GM19351 (cell line): ENCODE results near the gene NELL1.

ENCODE experiments used
- ATAC-seq: cut with Tn5 transposase; IDR thresholded peaks from one replicate; pipeline ENCODE4 v1.9.1; 2021; ENCODE audit warnings: mild to moderate bottlenecking, moderate library complexity; ENCODE audit not compliant: unreplicated experiment

NELL1 gene

DNA sequence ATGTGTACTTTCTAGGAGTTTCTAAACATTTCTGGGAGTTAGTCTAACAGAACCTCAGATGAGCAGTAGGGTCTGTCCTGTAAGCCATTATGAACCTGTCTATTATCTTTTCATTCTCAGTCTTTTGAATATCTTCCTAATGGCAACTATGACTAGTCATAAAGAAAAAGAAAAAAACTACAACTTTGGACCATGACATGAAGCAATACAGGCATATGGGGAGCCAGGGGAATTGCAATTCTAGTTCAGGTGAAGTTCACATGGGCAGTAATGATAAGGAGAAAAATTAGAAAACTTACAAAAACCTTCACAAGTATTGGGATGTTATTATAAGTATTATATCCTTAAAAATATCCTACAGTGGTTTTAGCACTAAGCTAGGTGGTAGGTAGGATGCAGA lies 874.5 kb downstream of the NELL1 start:
- ATAC-seq = no peak

DNA sequence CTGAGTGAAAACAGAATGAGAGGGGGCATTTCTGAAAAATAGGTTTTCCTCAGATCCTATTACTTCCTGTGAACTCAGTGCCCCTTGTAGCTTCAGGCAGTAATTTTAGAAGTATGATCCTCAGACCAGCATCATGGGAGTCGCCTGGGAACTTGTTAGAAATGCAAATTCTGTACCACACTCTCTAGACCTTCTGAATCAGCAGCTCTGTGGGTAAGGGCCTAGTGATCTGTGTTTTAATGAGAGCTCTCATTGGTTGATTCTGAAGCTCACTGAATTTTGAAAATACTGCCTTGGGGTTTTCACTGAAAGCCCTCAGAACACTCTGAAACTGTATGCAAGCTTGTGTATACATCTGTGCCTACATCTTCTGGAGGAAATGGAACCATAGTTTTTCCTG lies 876.3 kb downstream of the NELL1 start:
- ATAC-seq = no peak

DNA sequence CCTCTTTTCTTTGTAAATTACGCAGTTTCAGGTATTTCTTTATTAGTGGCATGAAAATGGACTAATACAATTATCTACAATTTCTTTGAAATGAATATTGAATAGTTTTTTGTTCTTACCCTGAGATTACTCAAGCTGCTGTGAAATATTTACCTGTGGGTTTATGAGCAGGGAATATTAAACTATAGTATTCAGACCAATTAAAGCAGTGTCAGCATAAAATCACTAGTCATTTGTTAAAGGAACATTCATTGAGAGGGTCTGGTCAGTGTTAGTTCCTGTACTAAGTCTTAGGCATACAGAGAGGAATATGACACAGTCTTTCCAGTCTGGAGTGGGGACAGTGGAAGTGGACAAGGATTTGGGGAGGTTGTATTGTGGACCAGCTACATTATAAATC lies 877.3 kb downstream of the NELL1 start:
- ATAC-seq = no peak

DNA sequence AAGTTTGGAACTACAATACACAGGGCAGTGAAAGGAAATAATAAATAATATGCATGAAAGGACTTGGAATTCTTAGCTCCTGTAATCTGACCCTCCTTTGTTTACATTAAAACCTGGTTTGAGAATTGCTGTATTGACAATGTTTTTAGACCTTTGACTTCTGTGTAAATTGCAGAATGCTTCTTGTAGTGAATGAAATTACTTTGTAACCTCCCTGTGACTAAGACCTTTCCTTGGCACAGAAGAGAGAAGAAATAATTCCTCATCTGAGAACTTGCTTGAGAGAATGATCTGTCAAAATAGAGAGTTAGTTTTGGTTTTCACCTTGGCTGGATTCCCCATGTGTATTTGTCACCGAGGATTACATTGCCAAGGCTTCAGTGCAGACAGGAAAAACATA lies 883.5 kb downstream of the NELL1 start:
- no peak for ATAC-seq

DNA sequence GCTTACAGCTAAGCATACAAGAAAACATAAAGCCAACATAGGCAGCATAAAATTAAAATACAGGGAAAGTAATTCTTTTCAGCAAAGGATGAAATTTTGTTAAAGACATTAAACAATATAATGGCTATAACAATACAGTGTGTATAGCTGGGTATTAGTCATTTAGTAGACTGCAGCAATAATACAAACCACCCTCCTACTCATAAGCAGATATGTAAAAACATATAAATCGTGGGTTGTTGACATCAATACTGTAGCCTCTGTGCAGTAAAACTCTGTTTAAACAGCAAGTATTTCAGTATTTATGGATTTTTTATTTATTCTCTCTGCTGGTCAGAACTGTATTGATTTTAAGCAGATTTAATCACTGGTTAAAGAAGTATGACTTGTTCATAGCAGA lies 884.4 kb downstream of the NELL1 start:
- ATAC-seq = no peak

DNA sequence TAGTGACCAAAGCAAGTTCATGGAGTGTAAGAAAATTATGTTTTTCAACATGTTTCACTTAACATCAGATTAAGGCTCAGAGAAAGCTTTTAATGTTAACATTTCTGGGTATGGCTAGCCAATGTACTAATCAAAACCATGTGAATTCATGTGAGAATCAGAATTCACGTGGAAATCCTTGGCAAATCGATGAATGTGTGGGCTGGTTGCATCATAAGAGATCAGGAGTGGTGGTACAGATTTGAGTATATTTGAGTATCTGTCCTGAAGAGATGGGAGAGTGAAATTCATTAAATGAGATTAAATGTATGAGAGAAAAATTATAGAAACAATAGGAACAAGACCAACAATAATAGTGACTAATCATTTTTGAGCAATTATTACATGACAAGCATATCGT lies 884.9 kb downstream of the NELL1 start:
- no peak for ATAC-seq

DNA sequence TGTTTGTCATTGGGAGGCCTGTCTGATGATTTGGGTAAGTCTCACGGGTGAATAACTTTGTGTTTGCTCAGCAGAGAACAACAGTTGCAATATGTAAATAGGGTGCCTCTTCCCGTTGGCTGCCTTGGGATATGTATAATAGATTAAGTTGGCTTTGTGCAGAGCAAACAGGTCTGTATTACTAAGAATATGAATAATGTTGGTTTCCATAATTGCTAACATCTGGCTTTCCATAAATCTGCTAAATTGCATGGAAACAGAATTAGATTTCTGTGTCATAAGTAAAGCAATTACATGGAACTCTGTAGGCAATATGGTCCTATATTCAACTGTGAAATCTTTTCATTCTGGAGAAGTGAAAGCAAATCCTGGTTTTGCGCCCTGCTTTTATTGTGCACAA lies 887.5 kb downstream of the NELL1 start:
- ATAC-seq = no peak

DNA sequence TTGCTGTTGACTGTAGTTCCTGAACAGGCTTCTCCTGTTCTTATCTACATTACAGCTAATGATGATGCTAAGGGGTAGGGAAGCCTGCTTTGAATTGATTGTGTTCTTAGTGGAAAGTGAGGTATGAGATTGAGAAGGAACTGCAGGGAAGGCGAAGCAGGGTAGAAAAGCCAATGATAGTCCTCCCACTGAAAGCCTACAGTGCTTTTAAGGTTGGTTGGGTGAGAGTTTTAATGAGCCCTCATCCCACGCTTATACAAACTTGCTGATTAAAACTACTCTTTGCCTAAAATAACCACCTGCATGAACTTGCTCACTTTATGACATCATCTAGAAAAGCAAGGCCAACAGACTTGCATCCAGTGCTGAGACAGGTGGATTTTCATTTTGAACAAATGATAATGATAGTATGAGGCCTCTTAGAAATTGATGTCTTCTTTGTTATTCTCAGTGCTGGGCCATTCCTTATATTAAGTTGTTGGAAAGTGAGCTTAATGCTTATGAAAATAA lies 891.1 kb downstream of the NELL1 start:
- no peak for ATAC-seq

DNA sequence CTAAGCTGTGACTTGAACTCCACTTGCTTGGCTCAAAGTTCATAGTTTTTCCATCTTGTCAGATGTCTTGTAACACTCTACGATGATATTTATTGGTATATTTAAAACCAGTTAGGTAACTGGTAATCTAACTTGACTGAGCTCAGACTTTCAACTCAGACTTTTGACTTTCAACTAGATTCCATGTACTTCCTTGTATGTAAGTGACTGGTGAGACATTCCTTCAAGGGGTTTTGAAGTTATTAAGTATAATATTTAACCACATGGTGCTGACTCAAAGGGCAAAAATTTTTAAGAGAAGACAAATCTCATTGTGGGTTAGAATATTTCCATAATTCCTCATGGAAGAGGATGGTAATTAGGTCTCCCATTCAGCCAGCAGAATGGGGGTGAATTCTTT lies 892.2 kb downstream of the NELL1 start:
- ATAC-seq = no peak

DNA sequence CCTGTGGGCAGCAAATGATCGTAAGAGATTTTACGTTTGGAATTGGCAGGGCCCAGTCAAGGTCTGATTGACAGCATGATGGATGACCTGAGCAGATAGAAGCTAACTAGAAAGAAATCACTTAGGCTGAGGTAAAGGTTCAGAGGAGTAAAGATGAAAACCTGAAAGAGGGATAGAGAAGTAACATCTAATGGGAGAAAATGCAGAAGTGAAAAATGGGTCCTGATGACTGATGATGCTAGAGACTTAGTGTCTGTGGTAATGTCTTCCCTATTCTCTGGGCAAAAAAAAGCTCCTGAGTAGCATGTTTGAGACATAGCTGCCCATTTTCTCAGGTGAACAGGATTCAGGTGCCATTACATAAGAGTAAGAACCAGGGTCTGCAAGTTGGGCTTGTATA lies 894.7 kb downstream of the NELL1 start:
- no peak for ATAC-seq

DNA sequence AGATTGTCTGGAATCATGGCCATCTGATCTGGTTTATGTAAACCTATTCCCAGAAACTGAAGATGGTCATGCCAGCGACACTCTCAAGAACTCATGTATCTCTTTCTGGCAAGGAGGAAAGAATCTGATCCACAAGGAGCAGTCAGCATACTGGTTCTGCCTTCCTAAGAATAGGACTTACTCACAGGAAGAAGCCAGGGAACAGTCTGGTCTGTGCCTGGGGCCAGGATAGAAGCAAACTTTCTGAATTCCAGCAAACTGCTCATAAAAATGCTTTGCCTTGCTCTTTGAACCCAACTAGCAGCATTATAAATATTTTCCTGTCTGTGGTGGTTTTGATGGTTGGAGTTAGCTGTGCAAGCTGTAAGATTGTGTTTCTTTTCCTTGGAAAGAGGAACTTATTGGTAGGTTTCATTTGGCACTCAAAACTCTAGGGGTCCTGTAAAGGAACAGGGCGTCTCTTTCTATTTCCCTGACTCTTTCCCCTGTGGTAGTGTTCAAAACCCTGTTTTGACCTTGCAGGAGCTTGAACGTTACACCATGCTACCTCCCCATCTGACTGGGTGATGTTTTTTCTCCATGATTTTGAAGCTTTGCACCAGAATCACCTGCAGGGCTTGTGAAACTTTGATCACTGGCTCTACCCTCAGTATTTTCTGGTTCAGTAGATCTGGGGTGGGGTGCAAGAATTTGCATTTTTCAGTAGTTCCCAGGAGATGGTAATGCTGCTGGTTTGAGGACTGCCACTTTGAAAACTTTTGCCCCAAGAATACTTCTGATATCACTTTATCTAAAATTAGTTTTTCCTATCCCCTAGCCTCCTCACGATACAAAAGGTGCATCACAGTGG lies 895.7 kb downstream of the NELL1 start:
- ATAC-seq = no peak

DNA sequence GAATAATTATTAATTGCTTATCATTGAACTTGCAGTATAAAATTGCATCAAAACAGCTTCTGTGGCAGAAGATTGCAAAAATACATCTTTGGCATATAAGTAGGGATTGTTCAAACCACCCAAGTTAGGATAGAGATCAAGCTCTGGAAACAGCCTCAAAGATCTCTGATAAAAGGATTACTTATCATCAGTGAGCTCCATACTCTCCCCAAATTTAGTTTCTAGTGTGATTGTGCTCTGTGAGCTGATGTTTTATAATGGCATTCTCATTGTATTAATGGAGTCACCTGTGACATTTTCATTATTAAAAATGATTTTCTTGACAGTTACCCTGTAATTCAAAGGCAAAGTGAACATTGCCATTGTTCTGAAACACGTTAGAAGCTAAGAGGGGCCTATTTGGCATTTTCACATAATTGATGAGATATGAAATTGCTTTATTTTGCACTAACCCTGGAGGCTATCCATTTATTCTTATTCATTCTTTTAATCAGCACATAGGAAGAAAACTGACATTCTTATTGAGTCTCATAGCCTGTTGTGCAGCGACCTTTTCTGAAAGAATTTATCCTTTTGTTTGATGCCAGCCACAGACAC lies 897.2 kb downstream of the NELL1 start:
- no peak for ATAC-seq

DNA sequence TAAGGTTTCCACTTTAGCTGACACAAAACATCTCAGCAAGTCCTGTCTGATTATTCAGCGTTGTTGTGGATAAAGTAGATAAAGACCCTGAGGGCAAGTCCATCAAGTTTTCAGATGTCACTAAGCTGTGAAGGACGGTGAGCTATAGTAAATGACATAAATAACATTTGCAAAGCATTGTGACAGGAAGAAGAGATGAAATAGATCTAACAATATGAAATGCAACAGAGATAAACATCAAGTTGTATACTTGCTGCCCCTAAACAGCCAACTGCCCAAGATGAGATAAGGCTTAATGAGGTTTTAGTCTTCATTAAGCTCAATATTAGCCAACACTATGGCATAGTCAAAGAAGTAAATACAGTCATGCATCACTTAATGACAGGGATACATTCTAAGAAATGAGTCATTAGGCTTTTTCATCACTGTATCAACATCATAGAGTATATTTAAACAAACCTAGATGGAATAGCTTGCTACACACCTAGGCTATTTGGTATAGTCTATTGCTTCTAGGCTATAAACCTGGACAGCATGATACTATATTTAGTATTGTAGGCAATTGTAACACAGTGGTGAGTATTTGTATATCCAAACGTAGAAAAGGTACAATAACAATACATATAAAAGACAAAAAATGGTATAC lies 898.4 kb downstream of the NELL1 start:
- no peak for ATAC-seq

DNA sequence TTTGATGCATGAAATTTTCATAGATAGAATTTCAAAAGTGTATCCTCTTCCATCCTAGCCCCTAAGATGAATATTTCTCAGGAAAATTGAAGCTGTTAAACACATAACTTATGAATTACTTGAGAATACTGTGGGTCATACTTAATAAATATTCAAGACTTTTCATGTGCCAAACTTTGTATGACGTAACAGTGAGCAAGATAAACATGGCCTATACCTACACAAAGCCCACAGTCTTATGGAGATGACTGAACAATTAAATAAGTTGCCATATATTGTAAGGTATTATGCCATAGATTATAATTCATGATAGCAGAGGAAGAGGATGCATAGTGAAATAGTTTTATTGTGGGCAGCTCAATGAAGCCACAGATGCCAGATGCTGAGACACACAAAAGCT lies 902.8 kb downstream of the NELL1 start:
- ATAC-seq = no peak

DNA sequence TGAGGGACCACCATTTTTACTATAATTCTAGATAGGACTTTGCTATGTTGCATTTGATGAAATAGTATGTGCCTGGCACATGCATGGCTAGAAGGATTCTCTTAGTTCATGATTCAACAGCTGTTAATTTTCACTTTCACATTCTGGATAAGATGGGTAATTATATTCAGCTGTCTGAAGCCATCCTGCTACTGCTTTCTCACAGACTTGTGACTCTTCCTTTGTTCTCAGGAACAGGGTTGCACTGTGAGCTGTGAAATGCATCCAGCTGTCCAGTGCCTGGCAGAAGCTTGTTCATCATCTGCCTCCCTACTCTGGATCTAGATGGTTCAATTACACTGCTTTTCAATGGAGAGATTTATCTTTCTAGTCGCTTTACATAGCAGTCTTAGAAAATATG lies 913.4 kb downstream of the NELL1 start:
- no peak for ATAC-seq

DNA sequence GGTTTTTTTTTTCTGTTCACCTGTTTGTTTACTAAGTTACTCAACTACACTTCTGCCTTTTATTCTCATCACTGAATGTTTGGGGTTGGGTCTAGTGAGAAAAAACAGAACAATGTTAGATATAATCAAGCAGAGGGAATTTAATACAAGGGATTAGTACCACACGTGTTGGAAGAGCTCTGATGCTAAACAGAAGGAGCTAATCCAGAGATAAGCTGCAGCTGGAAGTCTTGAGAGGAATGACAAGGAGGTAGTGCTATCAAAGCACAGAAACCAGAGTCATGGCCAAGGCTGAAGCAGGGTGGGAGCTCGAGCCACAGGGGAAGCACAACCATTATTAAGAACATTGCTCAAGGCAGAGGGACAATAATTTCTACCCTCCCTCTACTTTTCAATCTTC lies 919.4 kb downstream of the NELL1 start:
- no peak for ATAC-seq

DNA sequence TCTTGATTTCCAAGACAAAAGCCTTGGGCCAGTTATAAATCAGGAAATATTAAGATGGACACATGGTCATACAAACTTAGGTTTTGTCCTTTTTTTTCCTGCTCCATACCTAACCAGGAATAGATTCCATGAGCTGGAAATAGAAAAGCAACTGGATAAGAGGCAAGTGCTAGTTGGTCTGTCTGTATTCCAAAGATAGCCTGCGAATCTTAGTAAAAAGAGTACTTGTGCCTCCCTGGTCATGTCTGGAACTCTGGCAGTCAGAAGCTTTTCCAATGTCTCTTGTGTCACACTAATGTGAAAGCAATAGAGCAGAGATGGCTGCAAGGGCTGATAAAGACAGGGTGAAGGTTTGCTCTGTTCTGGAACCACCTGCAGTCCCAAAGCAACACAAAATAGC lies 933.3 kb downstream of the NELL1 start:
- no peak for ATAC-seq

DNA sequence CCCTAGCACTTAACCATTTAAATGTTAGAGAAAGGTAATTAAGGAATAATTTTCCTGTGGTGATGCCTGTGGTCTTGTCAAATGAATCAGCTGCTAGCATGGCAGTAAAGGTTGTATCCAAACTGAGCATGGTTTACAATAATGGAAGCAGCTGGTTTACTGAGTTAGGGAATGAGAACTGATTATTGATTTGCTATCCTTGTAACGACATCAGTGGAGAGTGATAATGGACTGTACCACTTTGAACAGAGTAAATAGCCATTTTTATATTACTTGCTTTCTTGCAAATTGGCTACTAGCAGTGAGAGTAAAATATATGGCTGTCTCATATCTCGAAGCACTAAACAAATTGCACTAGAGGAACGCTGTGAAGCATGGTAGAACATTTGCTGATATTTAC lies 934.5 kb downstream of the NELL1 start:
- no peak for ATAC-seq

DNA sequence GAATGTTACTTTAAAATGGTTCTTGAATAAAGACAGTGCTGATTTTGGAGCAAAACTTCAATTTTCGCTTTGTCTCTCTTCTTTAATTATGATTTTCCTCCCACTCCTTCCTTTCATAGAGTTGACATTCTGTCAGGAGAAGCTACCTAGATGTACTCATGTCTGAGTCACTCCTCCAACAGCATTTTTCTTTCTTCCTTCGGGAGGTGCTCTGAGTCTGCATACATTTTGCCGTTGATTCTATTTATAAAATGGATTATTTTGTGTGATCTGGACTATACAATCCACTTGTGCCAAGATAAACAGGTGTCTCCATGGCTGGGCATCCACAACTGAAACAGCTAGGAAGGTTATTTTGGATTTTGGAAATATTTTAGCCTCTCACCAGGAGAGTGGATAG lies 935.2 kb downstream of the NELL1 start:
- ATAC-seq = no peak

DNA sequence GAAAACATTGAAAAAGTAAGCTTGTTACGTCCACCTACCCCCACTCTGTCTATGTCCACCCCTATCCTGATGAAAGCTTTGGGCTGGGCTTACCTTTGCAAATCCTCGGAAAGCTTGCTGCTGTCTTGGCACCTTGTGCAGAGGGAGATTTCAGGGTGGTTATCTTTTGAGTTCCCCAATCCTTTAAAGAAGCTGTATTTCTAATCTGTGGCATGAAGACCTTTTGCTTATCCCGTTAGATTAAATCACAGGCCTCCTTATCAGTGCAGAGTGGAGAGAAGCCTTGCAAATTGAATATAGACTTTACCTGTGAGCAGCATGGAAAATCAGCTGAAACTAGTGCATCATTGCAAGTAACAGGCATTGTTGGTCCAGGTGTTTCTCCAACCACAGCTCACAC lies 942.9 kb downstream of the NELL1 start:
- no peak for ATAC-seq

DNA sequence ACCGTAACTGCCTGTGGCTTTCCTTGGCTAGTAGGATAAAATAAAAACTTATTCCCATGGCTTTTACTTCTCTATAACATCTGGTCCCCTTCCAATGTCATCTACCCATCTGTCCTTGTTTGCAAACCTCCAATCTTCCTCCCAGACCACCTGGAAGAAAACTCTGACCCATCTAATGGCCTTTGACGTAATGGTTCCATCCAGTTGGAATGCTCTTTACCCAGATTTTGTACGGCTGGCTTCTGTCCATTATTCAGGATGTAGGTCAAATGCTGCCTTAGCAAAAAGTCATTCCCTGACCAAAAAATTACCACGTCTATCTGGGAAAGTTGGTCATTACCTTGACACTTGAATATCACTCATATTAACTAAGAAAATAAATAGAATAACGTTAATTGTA lies 945.6 kb downstream of the NELL1 start:
- ATAC-seq = no peak

DNA sequence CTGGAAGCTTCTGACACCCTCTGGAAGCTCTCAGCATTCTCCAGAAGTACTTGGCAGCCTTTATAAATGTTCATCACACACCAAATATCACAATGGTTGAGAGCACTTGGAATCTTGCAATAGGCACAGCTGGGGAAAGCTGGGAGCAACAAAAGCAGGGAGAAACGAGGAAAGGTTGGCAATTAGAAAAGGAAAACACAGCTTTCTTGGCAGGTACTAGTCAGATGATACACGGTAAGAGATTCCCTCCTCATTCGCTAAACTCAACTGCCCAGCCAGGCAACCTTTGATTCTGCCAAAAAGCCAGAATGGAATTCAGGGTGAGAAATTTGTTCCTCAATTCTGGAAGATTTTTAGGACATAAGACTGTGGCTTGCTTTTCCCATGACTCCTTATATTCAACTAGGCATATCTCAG lies 946.6 kb downstream of the NELL1 start:
- ATAC-seq = no peak
